DMS53 (cell line): ENCODE measurements around the gene HYAL3.
"Not testable (repeated sequence)": the region's sequence is repeated elsewhere in the genome, so short reads cannot be mapped to it uniquely, and the experiment has no call there.

ENCODE experiments used
- DNase-seq: peaks from one replicate; lab custom pipeline; 2025; lab: John Stamatoyannopoulos, UW

HYAL3 gene

DNA sequence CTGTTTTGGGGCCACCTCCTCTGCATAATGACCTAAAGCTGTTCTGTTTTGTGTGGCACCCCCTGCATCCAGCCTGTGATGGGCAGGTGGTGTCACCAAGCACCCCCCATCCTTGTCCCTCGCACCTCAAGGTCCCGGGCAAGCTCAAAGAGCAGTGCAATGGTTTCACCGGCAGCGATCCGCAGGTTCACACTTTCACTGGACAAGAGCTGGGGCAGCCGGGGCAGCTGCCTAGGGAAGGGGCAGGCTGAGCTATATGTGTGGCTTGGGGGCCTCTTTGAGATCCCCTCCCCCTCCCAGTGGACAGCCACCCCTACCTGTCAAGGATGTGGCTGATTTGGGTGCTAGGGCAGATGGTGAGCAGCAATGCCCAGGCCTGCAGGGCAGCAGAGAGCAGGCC, 10.1 kb downstream of the HYAL3 start:
- no peak for DNase-seq

DNA sequence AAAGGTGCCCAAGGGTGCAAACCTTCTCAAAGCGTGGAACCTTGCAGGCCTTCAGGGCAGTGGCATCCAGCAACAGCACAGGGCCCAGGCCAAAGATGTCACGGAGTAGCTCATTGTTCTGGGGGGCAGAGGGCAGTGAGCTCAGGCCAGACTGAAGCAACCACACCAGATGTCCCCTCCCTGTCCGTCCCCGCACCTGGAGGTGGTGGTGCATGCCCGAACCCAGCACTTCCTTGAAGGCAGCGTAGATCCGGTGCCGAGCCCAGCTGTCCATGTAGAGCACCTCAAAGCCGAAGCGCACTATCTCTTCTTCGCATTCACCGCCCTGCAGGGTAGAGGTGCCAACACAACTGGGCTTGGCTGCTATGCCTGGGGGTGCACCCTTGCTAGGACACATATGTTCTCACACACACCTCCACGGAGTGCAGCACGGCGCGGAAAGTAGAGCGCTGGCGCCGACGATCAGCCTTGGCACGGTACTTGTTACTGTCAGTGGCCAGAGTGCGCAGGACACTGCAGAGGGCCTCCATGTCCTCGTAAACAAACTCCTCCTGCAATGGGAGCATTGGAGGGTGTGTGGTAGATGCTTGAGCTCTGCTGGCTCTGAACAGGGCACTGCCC, 10.7 kb downstream of the HYAL3 start:
- no peak for DNase-seq

GRCh38 chr3:50287262-50287661, 11.9 kb downstream of the HYAL3 start:
- no peak for DNase-seq

DNA sequence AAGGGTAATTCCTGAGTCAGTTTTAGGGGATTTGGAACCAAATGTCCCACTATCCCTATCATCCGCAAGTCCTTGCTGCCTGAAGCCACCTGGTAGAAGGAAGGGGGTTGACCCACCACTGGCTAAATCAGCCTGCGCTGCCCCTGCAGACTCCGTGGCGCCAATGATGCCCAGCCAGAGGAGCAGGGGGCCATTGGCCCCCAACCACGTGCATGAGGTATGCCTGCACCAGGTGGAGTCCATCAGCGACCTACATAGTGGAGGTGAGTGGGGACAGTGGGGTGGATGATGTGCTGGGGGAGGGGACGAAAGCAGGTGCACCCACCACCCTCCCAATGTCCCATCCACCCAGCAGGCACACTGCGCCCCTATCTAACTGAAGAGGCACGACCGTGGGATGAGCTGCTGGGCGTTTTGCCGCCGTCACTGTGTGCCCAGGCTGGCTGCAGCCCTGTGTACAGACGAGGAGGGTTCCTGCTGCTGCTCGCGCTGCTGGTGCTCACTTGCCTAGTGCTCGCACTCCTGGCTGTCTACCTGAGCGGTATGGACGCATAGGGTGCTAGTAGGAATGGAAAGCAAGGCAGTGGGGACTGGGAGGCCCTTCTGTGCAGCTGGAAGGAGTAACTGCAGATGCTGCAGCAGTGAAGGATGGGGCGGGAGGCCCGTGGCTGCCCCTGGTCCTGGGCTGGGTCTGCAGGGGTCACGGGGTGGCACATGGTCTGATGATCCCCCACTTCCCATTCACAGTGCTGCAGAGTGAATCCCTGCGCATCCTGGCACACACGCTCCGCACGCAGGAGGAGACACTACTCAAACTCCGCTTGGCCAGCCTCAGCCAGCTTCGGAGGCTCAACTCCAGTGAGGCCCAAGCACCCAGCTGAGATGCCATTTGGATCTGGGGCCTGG, 12.6 kb downstream of the HYAL3 start:
- no peak for DNase-seq

DNA sequence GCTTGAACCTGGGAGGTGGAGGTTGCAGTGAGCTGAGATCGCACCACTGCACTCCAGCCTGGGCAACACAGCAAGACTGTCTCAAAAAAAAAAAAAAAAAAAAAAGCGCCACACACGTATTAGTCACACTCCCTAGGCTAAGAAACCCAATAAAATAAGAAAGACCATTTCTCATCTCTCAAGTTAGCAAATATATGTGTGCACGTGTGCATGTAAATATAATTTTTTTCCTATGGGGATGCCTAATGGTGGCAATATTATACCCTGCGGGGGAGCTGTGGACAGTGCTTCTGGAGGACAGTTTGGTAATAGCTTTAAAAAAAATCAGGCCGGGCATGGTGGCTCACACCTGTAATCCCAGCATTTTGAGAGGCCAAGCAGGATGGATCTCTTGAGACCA, 15.1 kb downstream of the HYAL3 start:
- not testable (repeated sequence) for DNase-seq

DNA sequence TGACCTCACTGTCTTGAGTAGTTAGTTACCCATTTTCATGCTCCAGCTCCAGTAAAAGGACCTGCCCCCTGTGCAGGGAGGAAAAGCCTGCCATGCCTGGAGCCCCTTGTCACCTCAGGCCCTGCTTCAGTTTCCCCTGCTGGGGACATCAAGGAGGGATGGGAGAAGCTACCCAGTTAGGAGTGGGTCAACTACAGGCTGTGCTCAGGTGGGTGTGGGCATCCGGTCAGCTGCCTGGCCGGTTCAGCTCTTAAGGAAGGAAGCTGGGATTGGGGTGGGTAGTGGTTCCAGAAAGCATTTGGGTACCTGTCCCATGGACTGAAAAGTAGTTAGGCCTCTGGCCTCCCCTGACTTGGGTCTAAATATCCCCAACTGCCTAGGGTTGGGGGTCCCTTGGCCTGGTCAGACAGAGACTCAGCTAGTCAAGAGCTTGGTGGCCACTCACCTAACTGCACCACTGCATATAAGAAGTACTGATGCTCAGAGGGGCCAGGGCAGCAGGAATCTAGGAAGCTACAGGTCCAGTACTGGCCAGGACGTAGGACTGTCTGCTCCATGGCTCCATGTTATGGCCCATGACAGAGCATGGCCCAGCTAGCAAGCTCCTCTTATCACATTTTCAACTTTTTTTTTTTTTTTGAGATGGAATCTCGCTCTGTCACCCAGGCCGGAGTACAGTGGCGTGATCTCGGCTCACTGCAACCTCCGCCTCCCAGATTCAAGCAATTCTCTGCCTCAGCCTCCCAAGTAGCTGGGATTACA, 19.8 kb downstream of the HYAL3 start:
- DNase-seq = no peak

GRCh38 chr3:50278880-50279224, 20.4 kb downstream of the HYAL3 start, which contains the start of gene LSMEM2:
LSMEM2 (plus strand) TSS chr3:50279087; CDS start chr3:50279114, 27 bp downstream.
- DNase-seq = no peak

GRCh38 chr3:50278123-50278879, 20.9 kb downstream of the HYAL3 start:
- no peak for DNase-seq

DNA sequence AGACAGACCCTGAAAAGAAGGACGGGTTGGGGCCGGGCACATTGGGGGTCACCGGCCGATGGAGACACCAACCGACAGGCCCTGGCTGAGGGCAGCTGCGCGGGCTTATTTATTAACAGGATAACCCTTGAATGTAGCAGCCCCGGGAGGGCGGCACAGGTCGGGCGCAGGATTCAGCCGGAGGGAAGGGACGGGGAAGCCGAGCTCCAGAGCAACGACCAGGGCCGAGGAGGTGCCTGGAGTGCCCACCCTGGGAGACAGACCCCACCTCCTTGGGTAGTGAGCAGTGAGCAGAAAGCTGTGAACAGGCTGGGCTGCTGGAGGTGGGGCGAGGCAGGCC, 22.5 kb downstream of the HYAL3 start:
- DNase-seq = peak; percentile 59

GRCh38 chr3:50275996-50276761, 23.0 kb downstream of the HYAL3 start:
- peak; percentile 75 for DNase-seq

DNA sequence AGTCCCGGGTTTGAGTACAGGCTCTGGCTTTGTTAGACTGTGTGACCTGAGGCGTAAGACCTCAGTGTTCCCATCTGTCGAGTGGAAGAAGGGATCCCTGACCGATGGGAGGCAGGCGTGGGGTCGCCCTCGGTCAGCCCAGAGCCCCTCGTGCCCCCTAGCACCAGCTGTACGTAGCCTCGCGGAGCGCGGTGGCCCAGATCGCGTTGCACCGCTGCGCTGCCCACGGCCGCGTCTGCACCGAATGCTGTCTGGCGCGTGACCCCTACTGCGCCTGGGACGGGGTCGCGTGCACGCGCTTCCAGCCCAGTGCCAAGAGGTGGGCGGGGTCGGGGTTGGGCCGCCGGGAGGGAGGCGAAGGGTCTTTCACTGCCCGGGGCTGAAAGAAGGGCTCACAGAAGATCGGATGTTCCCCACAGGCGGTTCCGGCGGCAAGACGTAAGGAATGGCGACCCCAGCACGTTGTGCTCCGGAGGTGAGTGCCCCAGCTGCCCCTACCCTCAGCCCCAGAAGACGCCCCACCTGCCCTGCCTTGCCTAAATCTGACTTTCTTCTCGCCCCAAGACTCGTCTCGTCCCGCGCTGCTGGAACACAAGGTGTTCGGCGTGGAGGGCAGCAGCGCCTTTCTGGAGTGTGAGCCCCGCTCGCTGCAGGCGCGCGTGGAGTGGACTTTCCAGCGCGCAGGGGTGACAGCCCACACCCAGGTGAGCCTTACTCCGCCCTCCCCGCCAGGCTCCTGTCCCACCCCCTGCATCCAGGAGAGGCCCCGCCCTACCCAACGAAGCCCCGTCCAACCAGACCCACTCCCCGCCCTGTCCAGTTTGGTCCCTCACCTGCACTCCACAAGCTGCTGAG, 23.8 kb downstream of the HYAL3 start:
- no peak for DNase-seq

GRCh38 chr3:50274371-50275104, 24.7 kb downstream of the HYAL3 start:
- DNase-seq = peak; percentile 75

GRCh38 chr3:50273689-50274065, 25.5 kb downstream of the HYAL3 start:
- DNase-seq = no peak

DNA sequence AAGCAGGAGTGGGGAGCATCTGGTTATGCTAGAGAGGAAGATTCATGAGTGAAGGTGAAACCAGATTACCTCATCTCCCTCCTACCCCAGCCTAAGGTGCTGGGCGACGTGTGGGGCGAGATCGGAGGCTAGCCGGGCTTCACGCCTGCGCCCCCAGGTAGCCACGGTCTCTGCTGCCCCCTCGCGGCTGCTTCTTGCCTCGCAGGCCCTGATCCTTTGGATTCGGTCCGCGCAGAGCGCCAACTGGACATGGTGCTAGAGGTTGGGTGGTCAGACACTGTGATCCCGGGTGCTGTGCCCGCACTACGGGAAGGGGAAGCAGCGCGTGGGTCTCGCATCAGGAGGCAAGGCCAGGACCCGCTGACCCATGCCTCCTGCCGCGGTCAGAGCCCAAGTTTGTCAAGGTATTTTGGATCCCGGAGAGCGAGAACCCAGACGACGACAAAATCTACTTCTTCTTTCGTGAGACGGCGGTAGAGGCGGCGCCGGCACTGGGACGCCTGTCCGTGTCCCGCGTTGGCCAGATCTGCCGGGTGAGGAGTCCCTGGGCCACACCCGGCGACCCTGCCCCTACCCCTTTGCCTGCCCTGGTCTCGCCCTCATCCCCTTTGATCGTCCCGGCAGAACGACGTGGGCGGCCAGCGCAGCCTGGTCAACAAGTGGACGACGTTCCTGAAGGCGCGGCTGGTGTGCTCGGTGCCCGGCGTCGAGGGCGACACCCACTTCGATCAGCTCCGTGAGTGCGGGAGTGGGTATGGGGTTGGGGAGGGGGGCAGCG, 26.1 kb downstream of the HYAL3 start:
- peak; percentile 72 for DNase-seq

DNA sequence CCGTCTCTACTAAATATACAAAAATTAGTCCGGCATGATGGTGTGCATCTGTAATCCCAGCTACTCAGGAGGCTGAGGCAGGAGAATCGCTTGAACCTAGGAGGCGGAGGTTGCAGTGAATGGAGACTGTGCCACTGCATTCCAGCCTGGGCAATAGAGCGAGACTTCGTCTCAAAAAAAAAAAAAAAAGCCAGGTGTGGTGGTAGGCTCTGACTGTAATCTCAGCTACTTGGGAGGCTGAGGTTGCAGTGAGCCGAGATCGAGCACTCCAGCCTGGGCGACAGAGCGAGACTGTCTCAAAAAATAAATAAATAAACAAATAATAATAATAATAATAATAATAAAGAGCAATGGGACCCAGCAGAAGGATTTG, 26.7 kb downstream of the HYAL3 start:
- DNase-seq = not testable (repeated sequence)

DNA sequence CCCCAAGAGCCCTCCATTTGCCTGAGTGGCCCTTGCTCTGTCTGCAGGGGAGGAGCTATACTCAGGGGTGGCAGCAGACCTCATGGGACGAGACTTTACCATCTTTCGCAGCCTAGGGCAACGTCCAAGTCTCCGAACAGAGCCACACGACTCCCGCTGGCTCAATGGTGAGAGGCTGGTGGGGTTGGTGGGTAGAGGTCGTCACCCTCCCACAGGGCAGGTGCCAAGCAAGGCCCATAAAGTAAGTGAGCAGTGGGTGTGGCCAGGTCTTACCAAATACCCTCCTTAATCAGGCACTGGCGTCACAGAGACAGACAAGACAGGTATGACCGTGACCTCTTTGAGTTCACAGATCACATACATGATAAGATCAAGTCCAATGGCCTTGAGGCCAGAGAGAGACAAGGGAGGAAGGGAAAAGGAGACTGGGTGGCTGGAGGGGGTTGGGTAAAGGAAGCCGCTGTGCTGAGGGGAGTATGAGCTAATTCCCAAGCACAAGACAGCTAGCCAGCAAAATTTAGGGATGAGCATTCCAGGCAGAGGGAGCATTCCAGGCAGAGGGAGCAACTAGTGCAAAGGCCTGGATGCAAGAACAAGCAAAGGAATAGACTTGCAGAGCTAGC, 27.8 kb downstream of the HYAL3 start:
- DNase-seq = no peak

- DNase-seq = no peak
These were observed 28.6 kb downstream of the HYAL3 start for GRCh38 chr3:50270422-50271224.

GRCh38 chr3:50269977-50270413, 29.2 kb downstream of the HYAL3 start:
- DNase-seq = no peak
